Right atrium auricular region (tissue), 2 donors: ENCODE results near the gene CHDH. TPM values are rescaled to one million over a fixed set of nuclear protein-coding genes. Genes with fewer than 3 reads are reported as not detected.

Experiments used
- DNase-seq: peaks from one replicate; pipeline ENCODE4 v3.0.0-alpha.2; 2019; ENCODE audit warnings: low spot score
- H3K27ac ChIP-seq, 2 donors: fragments of 200-600 bp; sonication (generic); 1 replicate in 1 of 2; 2 replicates in 1 of 2; pipeline ENCODE4 v1.5.1; 2016 to 2019
- H3K27me3 ChIP-seq, 2 donors: fragments of 200-600 bp; sonication (generic); one replicate each; pipeline versions ENCODE4 v1.5.1 to v1.6.0; 2017 to 2019
- H3K36me3 ChIP-seq: fragments of 200-600 bp; sonication (generic); one replicate; pipeline ENCODE4 v1.5.1; 2016
- H3K4me1 ChIP-seq, 2 donors: fragments of 200-600 bp; sonication (generic); one replicate each; pipeline versions ENCODE4 v1.5.1 to v1.6.0; 2017 to 2019
- H3K4me3 ChIP-seq, 2 donors: fragments of 200-600 bp; sonication (generic); 1 replicate in 1 of 2; 2 replicates in 1 of 2; pipeline ENCODE4 v1.5.1; 2017 to 2019; ENCODE audit warnings: mild to moderate bottlenecking in 1 of 2, moderate library complexity in 1 of 2
- H3K9me3 ChIP-seq, 2 donors: fragments of 200-600 bp; sonication (generic); one replicate each; pipeline ENCODE4 v1.5.1; 2019
- total RNA-seq, 2 donors: library from RNA; depleted of rRNA; stranded (reverse); fragments of >200 nt; gene quantifications; one replicate each; pipeline ENCODE4 v1.1.0, GENCODE V29; 2016
- TF ChIP-seq, protein P1 (sequence below), 2 donors: fragments of 200-600 bp; sonication (generic); IDR thresholded peaks; one replicate each; pipeline ENCODE4 v1.5.1; 2019; ENCODE audit warnings: antibody characterized with exemption in 2 of 2

Gene CHDH
- total RNA-seq, 2 donors from 2014 or later = 2.2 to 10.0 TPM

DNA sequence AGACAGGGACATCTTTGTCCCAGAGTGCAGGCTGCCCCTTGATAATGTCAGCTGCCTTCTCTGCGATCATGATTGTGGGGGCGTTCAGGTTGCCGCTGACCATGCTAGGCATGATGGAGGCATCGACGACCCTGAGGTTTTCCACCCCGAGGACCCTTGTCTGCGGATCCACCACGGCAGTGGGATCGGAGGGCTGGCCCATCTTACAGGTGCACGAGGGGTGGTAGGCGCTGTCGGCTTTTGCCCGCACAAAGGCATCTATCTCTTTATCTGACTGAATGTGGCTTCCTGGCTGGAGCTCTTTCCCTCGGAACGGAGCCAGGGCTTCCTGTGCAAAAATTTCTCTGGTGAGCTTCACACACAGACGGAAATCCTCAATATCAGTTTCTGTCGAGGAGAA, 28.4 kb downstream of the CHDH start:
- Histone ChIP-seq H3K27me3 (no peaks in the 10 kb centered on the region), H3K4me1 (no peaks in the 10 kb centered on the region), H3K36me3 (peaks cover 5% of the 10 kb centered on the region), H3K27ac (no peak overlapping the region), H3K4me3 (no peak overlapping the region), H3K9me3 (no peaks in the 10 kb centered on the region)
- TF ChIP-seq, protein P1, sequence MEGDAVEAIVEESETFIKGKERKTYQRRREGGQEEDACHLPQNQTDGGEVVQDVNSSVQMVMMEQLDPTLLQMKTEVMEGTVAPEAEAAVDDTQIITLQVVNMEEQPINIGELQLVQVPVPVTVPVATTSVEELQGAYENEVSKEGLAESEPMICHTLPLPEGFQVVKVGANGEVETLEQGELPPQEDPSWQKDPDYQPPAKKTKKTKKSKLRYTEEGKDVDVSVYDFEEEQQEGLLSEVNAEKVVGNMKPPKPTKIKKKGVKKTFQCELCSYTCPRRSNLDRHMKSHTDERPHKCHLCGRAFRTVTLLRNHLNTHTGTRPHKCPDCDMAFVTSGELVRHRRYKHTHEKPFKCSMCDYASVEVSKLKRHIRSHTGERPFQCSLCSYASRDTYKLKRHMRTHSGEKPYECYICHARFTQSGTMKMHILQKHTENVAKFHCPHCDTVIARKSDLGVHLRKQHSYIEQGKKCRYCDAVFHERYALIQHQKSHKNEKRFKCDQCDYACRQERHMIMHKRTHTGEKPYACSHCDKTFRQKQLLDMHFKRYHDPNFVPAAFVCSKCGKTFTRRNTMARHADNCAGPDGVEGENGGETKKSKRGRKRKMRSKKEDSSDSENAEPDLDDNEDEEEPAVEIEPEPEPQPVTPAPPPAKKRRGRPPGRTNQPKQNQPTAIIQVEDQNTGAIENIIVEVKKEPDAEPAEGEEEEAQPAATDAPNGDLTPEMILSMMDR (IDR thresholded peaks at IDR 0.05) = no peak
- DNase-seq = no peak

DNA sequence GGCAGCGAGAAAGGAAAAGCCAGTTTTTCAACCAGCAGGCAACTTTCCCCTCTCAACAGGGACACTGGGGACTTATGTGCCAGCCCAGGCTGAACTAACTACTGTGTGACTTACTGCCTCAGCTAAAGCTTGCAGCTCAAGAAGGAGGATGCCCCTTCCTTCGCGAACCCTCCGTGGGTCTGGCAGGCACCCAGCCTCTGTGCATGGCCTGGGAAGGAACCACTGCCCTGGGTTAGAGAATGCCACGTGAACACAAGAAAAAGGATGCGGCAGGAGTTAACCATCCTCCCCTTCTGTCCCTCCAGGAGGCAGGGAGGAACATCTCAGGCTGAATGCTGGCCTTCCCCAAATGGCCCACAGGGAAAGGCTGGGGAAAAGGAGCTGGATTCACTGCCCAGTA, 29.0 kb downstream of the CHDH start:
- Histone ChIP-seq H3K9me3 (no peaks in the 10 kb centered on the region), H3K4me1 (no peaks in the 10 kb centered on the region), H3K27me3 (no peaks in the 10 kb centered on the region), H3K36me3 (peaks cover 5% of the 10 kb centered on the region), H3K4me3 (no peak overlapping the region), H3K27ac (no peak overlapping the region)
- no peak for DNase-seq
- TF ChIP-seq, protein P1 (IDR thresholded peaks at IDR 0.05) = no peak

DNA sequence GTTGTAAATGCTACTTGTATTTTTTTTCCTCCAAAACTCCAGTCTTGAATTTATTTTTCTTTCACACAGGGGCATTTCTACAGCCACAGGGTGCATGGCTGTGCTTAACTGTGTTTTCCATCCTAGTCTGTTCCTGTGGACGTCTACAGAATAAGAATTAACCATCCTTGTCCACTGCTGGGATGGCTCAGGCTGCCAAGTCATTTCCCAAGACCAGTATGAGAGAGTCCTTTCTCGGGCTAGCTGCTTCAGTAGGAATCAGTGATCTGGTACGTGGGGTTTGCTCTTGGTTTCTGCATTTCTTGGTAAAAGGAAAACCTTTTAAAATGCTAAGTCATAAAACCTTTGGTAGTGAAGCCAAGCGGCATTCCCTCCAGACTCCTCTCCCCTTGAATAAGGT, 29.8 kb downstream of the CHDH start:
- DNase-seq = no peak
- Histone ChIP-seq H3K4me1 (no peaks in the 10 kb centered on the region), H3K36me3 (peaks cover 5% of the 10 kb centered on the region), H3K4me3 (no peak overlapping the region), H3K9me3 (no peaks in the 10 kb centered on the region), H3K27ac (no peak overlapping the region), H3K27me3 (no peaks in the 10 kb centered on the region)
- TF ChIP-seq, protein P1 (IDR thresholded peaks at IDR 0.05) = no peak

DNA sequence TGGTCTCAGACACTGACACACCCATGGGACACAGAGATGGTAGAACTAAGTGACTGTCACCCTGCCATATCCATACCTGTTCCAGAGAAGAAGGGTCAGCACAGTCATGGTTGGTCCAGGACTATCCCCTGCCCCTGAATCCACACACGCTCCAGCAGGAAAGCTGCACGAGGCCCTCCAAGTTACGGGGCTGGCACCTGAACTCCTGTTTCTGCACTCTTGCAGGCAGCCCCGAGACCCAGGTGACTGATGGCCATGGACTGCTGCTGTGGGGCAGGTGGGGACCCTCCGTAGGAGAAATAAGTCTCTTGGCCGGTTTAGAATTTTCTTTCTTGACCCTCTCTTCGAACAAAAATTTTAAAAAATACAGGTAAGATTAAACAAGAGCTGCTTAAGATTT, 30.6 kb downstream of the CHDH start:
- Histone ChIP-seq H3K4me1 (no peaks in the 10 kb centered on the region), H3K27me3 (no peaks in the 10 kb centered on the region), H3K27ac (no peak overlapping the region), H3K4me3 (no peak overlapping the region), H3K36me3 (peaks cover 5% of the 10 kb centered on the region), H3K9me3 (no peaks in the 10 kb centered on the region)
- DNase-seq = no peak
- TF ChIP-seq, protein P1 (IDR thresholded peaks at IDR 0.05) = no peak

DNA sequence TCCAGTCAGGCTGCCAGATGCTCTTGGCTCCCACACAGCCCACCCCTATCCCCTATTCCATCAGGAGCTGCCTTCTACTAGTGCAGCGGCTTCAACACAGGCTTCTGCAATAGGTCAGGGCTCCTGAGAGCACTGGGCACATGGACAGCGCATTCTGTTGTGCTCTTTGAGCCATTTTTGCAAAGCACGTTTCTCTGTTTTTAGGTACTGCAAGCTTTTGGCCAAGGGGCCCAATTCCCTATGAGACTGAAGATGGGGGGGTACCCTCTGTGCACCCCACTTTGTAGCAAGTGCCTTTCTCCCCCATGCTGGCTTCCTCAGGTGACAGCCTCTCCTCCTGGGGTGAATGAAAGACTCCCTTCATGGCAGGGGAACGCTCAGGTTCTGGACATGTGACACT, 31.2 kb downstream of the CHDH start:
- TF ChIP-seq, protein P1 (IDR thresholded peaks at IDR 0.05) = no peak

DNA sequence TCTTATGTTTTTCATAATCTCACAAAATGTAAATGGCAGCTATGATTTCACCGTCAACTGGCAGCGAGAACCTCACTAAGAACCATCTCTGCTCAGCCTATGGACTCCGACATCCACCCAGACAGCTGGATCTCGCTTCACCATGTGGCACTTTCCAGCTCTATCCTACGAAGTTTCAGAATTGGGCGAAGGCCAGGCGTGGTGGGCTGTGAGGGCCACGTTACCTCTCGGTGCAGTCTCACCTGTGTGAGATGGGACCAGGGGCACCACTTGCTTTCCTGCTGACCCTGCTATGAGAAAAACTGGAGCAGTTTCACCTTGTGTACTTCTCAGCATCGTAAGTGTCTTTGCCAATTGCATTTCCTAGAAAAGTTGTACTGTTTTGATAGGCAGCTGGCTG, 32.3 kb downstream of the CHDH start:
- no peaks in the 10 kb centered on the region for H3K4me1 ChIP-seq
- H3K36me3 ChIP-seq = no peaks in the 10 kb centered on the region
- no peak overlapping the region for H3K27ac ChIP-seq
- no peaks in the 10 kb centered on the region for H3K27me3 ChIP-seq
- H3K4me3 ChIP-seq = no peak overlapping the region
- H3K9me3 ChIP-seq = no peaks in the 10 kb centered on the region
- DNase-seq = no peak
- TF ChIP-seq, protein P1 (IDR thresholded peaks at IDR 0.05) = no peak

More for the DNA sequence above, 31.2 kb downstream of the CHDH start:
- H3K27ac ChIP-seq = no peak overlapping the region
- H3K4me3 ChIP-seq = no peak overlapping the region
- H3K27me3 ChIP-seq = no peaks in the 10 kb centered on the region
- no peaks in the 10 kb centered on the region for H3K9me3 ChIP-seq
- peaks cover 5% of the 10 kb centered on the region for H3K36me3 ChIP-seq
- no peak for DNase-seq
- H3K4me1 ChIP-seq = no peaks in the 10 kb centered on the region
